ENCODE measurements around the gene APOC1. TPM values are rescaled to one million over a fixed set of nuclear protein-coding genes. Genes with fewer than 3 reads are reported as not detected.
A peak's percentile ranks its signal among the peaks of the same experiment; 100 is the strongest.
"Not testable (repeated sequence)": the region's sequence is repeated elsewhere in the genome, so short reads cannot be mapped to it uniquely, and the experiment has no call there.

APOC1 gene
- total RNA-seq, 4 donors from 2014 or later: 3.0 to 7.4 (median 3.5) TPM; not detected in 1

GRCh38 chr19:44925114-44925891 lies 10.9 kb downstream of the APOC1 start:
- intact Hi-C loops (cut with DNase I; ENCODE audit: low total_unique reads): no loop called here
- DNase-seq: peak; percentile 49 to 68
- no peak overlapping the region for H3K27ac ChIP-seq
- TF ChIP-seq CTCF (IDR thresholded peaks at IDR 0.05): no peak
- no peak for TF ChIP-seq POLR2A (IDR thresholded peaks at IDR 0.05)
- H3K4me3 ChIP-seq: no peak overlapping the region
- no peaks in the 10 kb centered on the region for H3K27me3 ChIP-seq
- no peaks in the 10 kb centered on the region for H3K9me3 ChIP-seq
- no peaks in the 10 kb centered on the region for H3K4me1 ChIP-seq
- H3K36me3 ChIP-seq: no peaks in the 10 kb centered on the region

GRCh38 chr19:44926245-44927077 lies 12.1 kb downstream of the APOC1 start:
- H3K9me3 ChIP-seq; H3K27me3 ChIP-seq; H3K27ac ChIP-seq; H3K4me1 ChIP-seq; H3K36me3 ChIP-seq; intact Hi-C loops (cut with DNase I; ENCODE audit: low total_unique reads); DNase-seq; H3K4me3 ChIP-seq: not testable (repeated sequence)

- TF ChIP-seq CTCF (IDR thresholded peaks at IDR 0.05) (no peak), POLR2A (IDR thresholded peaks at IDR 0.05) (no peak)
- no peaks in the 10 kb centered on the region for H3K9me3 ChIP-seq
- no peak for DNase-seq
- H3K4me1 ChIP-seq: no peaks in the 10 kb centered on the region
- no peak overlapping the region for H3K27ac ChIP-seq
- no peaks in the 10 kb centered on the region for H3K27me3 ChIP-seq
- H3K36me3 ChIP-seq: no peaks in the 10 kb centered on the region
- no peak overlapping the region for H3K4me3 ChIP-seq
- intact Hi-C loops (cut with DNase I; ENCODE audit: low total_unique reads): no loop called here
Observed at GRCh38 chr19:44927746-44928145, 13.3 kb downstream of the APOC1 start.

GRCh38 chr19:44930088-44930487 lies 15.7 kb downstream of the APOC1 start:
- DNase-seq: no peak
- H3K4me1 ChIP-seq: no peaks in the 10 kb centered on the region
- no peak overlapping the region for H3K4me3 ChIP-seq
- TF ChIP-seq POLR2A (IDR thresholded peaks at IDR 0.05) (no peak), CTCF (IDR thresholded peaks at IDR 0.05) (no peak)
- intact Hi-C loops (cut with DNase I; ENCODE audit: low total_unique reads): no loop called here
- no peaks in the 10 kb centered on the region for H3K27me3 ChIP-seq
- H3K9me3 ChIP-seq: no peaks in the 10 kb centered on the region
- no peak overlapping the region for H3K27ac ChIP-seq
- no peaks in the 10 kb centered on the region for H3K36me3 ChIP-seq

GRCh38 chr19:44931541-44931940 lies 17.1 kb downstream of the APOC1 start:
- Histone ChIP-seq H3K4me1 (no peaks in the 10 kb centered on the region), H3K27me3 (no peaks in the 10 kb centered on the region), H3K36me3 (no peaks in the 10 kb centered on the region), H3K27ac (no peak overlapping the region), H3K4me3 (no peak overlapping the region), H3K9me3 (no peaks in the 10 kb centered on the region)
- intact Hi-C loops (cut with DNase I; ENCODE audit: low total_unique reads): no loop called here
- DNase-seq: no peak
- TF ChIP-seq POLR2A (IDR thresholded peaks at IDR 0.05) (no peak), CTCF (IDR thresholded peaks at IDR 0.05) (no peak)

Measured in uterus (tissue), 4 donors.